PC-9 (cell line): ENCODE data around the gene CARHSP1. TPM values are rescaled to one million over a fixed set of nuclear protein-coding genes. Genes with fewer than 3 reads are reported as not detected.

ENCODE experiments used
- BruUV-seq: library from RNA; stranded (reverse); fragments of 400-500 nt; replicated peaks from 2 replicates; lab custom pipeline; 2021; lab: Mats Ljungman, UMichigan
- CTCF ChIA-PET: fragments of 300-600 bp; sonication (Branson Sonifier 250); formaldehyde crosslinking; loops from one replicate; lab custom pipeline; 2022; ENCODE audit warnings: antibody characterized with exemption; lab: Charles Lee
- POLR2A ChIA-PET: fragments of 300-600 bp; sonication (Branson Sonifier 250); formaldehyde crosslinking; loops from one replicate; lab custom pipeline; 2022; ENCODE audit warnings: antibody characterized with exemption; ENCODE audit not compliant: unreplicated experiment; lab: Charles Lee
- DNase-seq, 2 experiments: peaks; one replicate each; pipeline versions ENCODE4 v3.0.0 to v3.0.0-alpha.2; 2015 to 2022; ENCODE audit warnings: mixed read lengths in 1 of 2
- H2AFZ ChIP-seq: fragments of 200-600 bp; sonication (generic); 2 replicates; pipeline ENCODE4 v1.8.1; 2017; ENCODE audit warnings: antibody characterized with exemption
- H3F3A ChIP-seq: fragments of 200-600 bp; sonication (generic); 2 replicates; pipeline ENCODE4 v1.8.1; 2017; ENCODE audit warnings: antibody characterized with exemption, mild to moderate bottlenecking, low read depth; ENCODE audit not compliant: insufficient read depth
- H3K27ac ChIP-seq: fragments of 200-600 bp; sonication (generic); 2 replicates; pipeline ENCODE4 v1.6.1; 2016; ENCODE audit warnings: mixed run types
- H3K27me3 ChIP-seq: fragments of 200-600 bp; sonication (generic); 2 replicates; pipeline ENCODE4 v1.6.1; 2016; ENCODE audit warnings: low read depth, mixed run types; ENCODE audit not compliant: insufficient read depth
- H3K36me3 ChIP-seq: fragments of 200-600 bp; sonication (generic); 2 replicates; pipeline ENCODE4 v1.6.1; 2016; ENCODE audit warnings: low read depth, mixed run types
- H3K4me1 ChIP-seq: fragments of 200-600 bp; sonication (generic); replicated peaks from 2 replicates; pipeline ENCODE4 v1.6.1; 2016; ENCODE audit warnings: mixed run types; ENCODE audit not compliant: insufficient read depth
- H3K4me2 ChIP-seq: fragments of 200-600 bp; sonication (generic); 2 replicates; pipeline ENCODE4 v1.6.1; 2017; ENCODE audit warnings: mixed run types
- H3K4me3 ChIP-seq: fragments of 200-600 bp; sonication (generic); 2 replicates; pipeline ENCODE4 v1.6.1; 2016; ENCODE audit warnings: mixed run types
- H3K79me2 ChIP-seq: fragments of 200-600 bp; sonication (generic); 2 replicates; pipeline ENCODE4 v1.6.1; 2017; ENCODE audit warnings: low read depth, mixed run types
- H3K9me2 ChIP-seq: fragments of 200-600 bp; sonication (generic); 2 replicates; pipeline ENCODE4 v1.8.1; 2017; ENCODE audit warnings: mild to moderate bottlenecking; ENCODE audit not compliant: insufficient read depth
- H3K9me3 ChIP-seq: fragments of 200-600 bp; sonication (generic); 2 replicates; pipeline ENCODE4 v1.8.1; 2016; ENCODE audit warnings: low read depth; ENCODE audit not compliant: insufficient read depth
- H4K20me1 ChIP-seq: fragments of 200-600 bp; sonication (generic); 2 replicates; pipeline ENCODE4 v1.8.1; 2017; ENCODE audit not compliant: insufficient read depth
- EZH2 ChIP-seq: fragments of 200-600 bp; sonication (generic); IDR thresholded peaks from 2 replicates; pipeline ENCODE4 v1.8.0; 2017; ENCODE audit warnings: antibody characterized with exemption, low read depth
- intact Hi-C: fragments of 100-400 bp; cut with micrococcal nuclease; formaldehyde crosslinking; loops from one replicate; pipeline ENCODE4 v1.10.0; 2022; ENCODE audit not compliant: unreplicated experiment
- total RNA-seq: library from RNA; stranded (reverse); gene quantifications from 2 replicates; pipeline ENCODE4 v1.2.3, GENCODE V29; 2021
- TF ChIP-seq, protein P1 (sequence below): fragments of 200-600 bp; sonication (generic); conservative IDR thresholded peaks from 2 replicates; pipeline ENCODE4 v1.6.1; 2017; ENCODE audit warnings: mixed run types, antibody characterized with exemption, mild to moderate bottlenecking, moderate library complexity

The CARHSP1 gene
- total RNA-seq, 1 experiment from 2014 or later = 179 TPM

DNA sequence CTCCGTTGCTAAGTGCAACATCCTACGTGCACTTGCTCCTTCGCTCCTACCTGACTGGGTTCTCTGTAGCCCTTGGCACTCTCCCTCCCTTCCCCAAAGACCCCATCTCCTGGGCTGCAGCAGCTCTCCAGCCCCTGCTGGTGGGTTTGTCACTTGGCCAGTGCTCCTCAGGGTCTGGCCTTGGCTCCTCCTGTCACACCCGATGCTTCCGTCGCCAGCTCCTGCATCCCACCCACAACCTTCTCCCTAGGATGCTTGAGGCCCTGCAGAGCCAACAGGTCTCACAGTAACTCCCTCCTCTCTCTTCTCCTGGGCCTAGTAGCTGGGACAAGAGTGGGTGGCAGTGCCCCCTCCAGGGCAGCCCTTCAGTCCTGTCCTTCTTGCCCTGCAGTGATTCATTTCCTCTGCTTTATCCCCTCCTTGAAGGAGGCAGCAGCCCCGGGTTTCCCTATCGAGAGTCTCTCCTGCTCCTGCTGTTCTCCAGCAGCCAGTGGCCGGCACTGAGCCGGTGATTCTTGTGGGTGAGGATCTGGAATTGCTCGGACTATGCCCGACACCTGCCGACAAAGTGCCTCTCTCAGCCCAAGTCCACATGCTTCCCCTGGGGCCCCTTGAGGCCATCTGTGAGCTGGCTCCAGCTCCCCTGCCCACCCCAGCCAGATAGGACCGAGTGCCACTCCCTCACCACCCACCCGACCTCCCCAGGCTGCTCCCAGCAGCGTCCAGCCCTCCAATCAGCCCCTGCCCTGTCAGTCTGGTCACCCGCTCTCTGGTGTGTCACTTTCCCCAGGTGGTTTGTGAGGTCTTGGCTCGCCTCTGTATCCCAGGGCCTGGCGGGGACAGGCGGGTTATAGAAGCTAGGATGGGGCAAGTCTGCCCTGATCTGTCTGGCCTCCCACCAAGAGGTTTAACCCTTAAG lies 17.1 kb upstream of the CARHSP1 start:
- no peak overlapping the region for H3K4me3 ChIP-seq
- no TSS peak for BruUV-seq
- no peak overlapping the region for H2AFZ ChIP-seq
- H3K9me2 ChIP-seq = no peaks in the 10 kb centered on the region
- peak overlapping the region; percentile 2; the same call in 1 of the 2 replicates for H3K4me2 ChIP-seq
- no peaks in the 10 kb centered on the region for H3K27me3 ChIP-seq
- peaks cover 22% of the 10 kb centered on the region for H3K4me1 ChIP-seq
- ChIA-PET CTCF (interaction anchor here (0.6 to 0.9 kb wide), 2 partner anchors 123 to 1624 kb away, joined by 3 read pairs; no protein-coding TSS in a partner anchor), POLR2A (interaction anchor here (0.6 kb wide), 2 partner anchors 69 to 86 kb away, joined by 3 to 12 read pairs; no protein-coding TSS in a partner anchor)
- H3K79me2 ChIP-seq = no peaks in the 10 kb centered on the region
- DNase-seq = peak in 1 of 2 experiments; percentile 56
- no peaks in the 10 kb centered on the region for H3K9me3 ChIP-seq
- no peaks in the 10 kb centered on the region for H3K36me3 ChIP-seq
- peaks cover 4% of the 10 kb centered on the region; the same call in 1 of the 2 replicates for H4K20me1 ChIP-seq
- H3F3A ChIP-seq = peaks cover 24% of the 10 kb centered on the region
- no peak for TF ChIP-seq EZH2
- TF ChIP-seq, protein P1, sequence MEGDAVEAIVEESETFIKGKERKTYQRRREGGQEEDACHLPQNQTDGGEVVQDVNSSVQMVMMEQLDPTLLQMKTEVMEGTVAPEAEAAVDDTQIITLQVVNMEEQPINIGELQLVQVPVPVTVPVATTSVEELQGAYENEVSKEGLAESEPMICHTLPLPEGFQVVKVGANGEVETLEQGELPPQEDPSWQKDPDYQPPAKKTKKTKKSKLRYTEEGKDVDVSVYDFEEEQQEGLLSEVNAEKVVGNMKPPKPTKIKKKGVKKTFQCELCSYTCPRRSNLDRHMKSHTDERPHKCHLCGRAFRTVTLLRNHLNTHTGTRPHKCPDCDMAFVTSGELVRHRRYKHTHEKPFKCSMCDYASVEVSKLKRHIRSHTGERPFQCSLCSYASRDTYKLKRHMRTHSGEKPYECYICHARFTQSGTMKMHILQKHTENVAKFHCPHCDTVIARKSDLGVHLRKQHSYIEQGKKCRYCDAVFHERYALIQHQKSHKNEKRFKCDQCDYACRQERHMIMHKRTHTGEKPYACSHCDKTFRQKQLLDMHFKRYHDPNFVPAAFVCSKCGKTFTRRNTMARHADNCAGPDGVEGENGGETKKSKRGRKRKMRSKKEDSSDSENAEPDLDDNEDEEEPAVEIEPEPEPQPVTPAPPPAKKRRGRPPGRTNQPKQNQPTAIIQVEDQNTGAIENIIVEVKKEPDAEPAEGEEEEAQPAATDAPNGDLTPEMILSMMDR = no peak
- H3K27ac ChIP-seq = peak overlapping the region; percentile 26; the same call in 1 of the 2 replicates
- intact Hi-C loops = loop anchor here (2.0 kb wide), 1 partner anchor 319 kb away; no protein-coding TSS in a partner anchor

DNA sequence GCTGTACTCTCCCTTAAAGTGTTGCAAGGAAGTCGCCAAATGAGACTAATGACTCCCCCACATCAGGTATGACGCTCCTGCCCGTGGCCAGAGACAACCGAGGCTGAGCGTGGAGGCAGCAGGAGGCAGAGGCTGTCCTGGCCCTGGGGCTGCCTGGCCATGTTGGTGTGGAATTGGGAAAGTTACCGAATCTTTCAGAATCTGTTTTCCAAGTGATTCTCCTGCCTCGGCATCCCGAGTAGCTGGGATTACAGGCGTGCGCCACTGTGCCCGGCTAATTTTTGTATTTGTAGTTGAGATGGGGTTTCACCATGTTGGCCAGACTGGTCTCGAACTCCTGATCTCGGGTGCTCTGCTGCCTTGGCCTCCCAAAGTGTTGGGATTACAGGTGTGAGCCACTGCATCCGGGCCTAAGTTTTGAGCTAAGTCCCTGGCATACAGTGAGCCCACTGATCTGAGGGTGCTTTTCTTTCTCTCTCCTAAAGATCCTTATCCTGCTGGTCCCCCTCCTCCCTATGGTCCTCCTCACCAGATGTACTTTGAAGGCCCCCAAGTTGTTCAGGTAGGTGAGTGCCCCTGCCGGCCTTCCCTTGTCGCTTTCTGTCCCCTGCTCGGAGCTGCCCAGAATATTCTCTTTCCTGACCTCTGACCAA lies 14.0 kb upstream of the CARHSP1 start:
- ChIA-PET POLR2A (no interaction called here), CTCF (interaction anchor here (2.6 kb wide), 1 partner anchor 126 kb away, joined by 7 read pairs; no protein-coding TSS in a partner anchor)
- DNase-seq = no peak
- TF ChIP-seq, protein P1 = no peak
- TF ChIP-seq EZH2 = no peak
- Histone ChIP-seq H2AFZ (no peak overlapping the region), H3K4me2 (no peak overlapping the region), H3K9me2 (no peaks in the 10 kb centered on the region), H3F3A (peaks cover 47% of the 10 kb centered on the region), H3K27me3 (no peaks in the 10 kb centered on the region), H3K4me3 (no peak overlapping the region), H3K27ac (no peak overlapping the region), H3K79me2 (no peaks in the 10 kb centered on the region), H3K36me3 (no peaks in the 10 kb centered on the region), H4K20me1 (peaks cover 4% of the 10 kb centered on the region; the same call in 1 of the 2 replicates), H3K4me1 (peaks cover 39% of the 10 kb centered on the region), H3K9me3 (no peaks in the 10 kb centered on the region)
- intact Hi-C loops = loop anchor here (5.0 kb wide), 1 partner anchor 206 kb away; no protein-coding TSS in a partner anchor
- no TSS peak for BruUV-seq

DNA sequence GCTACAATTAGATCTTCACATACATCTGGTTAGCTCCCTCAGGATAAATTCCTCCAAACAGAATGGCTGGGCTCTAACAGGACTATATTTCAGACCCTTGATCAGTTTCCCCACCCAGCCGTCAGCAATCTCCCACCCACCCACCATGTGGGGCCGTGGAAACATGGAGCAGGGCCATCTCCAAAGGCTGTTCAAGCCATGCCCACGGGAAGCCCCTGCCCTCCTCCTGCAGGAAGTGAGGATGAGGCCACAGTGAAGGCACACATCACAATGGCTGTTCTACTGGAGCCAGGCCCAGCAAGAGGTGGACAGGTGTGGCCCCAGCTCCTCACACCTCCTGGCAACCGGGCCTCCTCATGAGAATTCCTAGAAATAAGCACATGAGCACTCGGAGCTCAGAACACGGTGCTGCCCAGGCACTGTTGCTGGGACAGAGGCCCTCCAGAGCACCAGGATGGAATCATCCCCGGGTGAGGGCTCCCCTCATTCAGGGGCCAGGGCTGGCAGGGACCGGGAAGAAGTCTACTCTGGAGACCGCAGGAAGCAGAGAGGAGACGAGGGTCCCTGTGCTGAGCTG lies 13.3 kb upstream of the CARHSP1 start, which contains the start of gene LITAFD:
Gene LITAFD (plus strand): TSS at position 311 of the 577 bp plus-strand sequence. CDS start 2,005 bp downstream, outside the sequence.
- H3K4me3 ChIP-seq = no peak within 1 kb of the TSS
- H3K9me2 ChIP-seq = no peaks in the 10 kb centered on the region
- intact Hi-C loops = loop anchor here (5.0 kb wide), 1 partner anchor 205 kb away; no protein-coding TSS in a partner anchor
- no peak for DNase-seq
- H3K4me1 ChIP-seq = peaks cover 44% of the 10 kb centered on the region
- no TSS peak for BruUV-seq
- no peaks in the 10 kb centered on the region for H3K9me3 ChIP-seq
- H3K4me2 ChIP-seq = no peak within 1 kb of the TSS
- ChIA-PET POLR2A (no interaction called here), CTCF (no interaction called here)
- H4K20me1 ChIP-seq = peaks cover 4% of the 10 kb centered on the region; the same call in 1 of the 2 replicates
- no peak within 1 kb of the TSS for H3K27ac ChIP-seq
- H3F3A ChIP-seq = peaks cover 48% of the 10 kb centered on the region
- no peak within 1 kb of the TSS for H2AFZ ChIP-seq
- no peaks in the 10 kb centered on the region for H3K79me2 ChIP-seq
- TF ChIP-seq EZH2 = no peak
- TF ChIP-seq, protein P1 = no peak
- no peaks in the 10 kb centered on the region for H3K27me3 ChIP-seq
- no peaks in the 10 kb centered on the region for H3K36me3 ChIP-seq
